ENCODE results near the gene PDE4D.

DNA sequence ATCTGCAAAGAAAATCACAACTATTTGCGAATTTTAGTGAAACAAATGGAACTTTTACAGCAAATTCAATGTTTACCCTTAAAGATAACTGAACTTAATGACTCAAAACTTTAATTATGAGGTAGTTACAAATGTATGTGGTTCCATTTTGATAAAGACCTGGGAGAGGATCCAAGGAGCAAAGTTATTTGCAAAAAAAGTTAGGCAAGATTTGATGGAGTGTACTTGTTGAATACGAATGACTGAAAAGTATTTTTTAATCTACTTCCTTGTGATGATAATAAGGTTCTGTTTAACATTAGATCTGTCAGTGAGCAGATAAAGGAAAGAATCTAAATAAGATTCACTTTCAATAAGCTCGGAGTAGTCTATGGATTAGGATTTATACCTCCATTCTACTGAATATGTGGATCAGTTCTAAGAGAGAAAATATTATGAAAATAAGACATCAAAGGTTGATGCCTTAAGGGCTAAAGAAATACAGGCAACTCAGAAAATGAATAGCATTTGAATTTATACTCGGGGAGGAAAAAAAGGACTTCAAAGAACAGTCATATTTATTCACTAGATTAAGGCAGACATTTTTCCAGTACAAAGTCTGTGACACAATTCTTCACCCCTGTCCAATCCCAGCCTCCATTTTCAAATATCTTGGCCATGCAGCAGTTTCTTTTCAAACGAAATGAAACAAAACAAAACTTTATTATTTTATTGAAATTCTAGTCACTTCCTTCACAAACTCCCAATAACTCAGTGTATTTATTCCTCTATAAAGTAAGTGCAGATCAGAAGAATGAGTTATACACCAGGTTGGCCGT lies 199.8 kb downstream of the PDE4D start:
- no peak for TF ChIP-seq CTCF (IDR thresholded peaks at IDR 0.05)
- TF ChIP-seq POLR2A (IDR thresholded peaks at IDR 0.05) = no peak
